GM12875 (cell line): ENCODE measurements around the gene CLDN16.

Experiments
- H3K4me3 ChIP-seq: one replicate; pipeline ENCODE4 v1.5.1; 2011; ENCODE audit warnings: low read depth, low read length, control low read depth
- CTCF ChIP-seq: IDR thresholded peaks from 2 replicates; pipeline ENCODE4 v1.5.1; 2011; ENCODE audit warnings: low read depth, mild to moderate bottlenecking, control low read depth, inconsistent platforms, low read length, moderate library complexity, borderline replicate concordance; ENCODE audit not compliant: insufficient read depth

The CLDN16 gene

GRCh38 chr3:190378240-190378891 lies 9.6 kb upstream of the CLDN16 start:
- no peak overlapping the region for H3K4me3 ChIP-seq
- TF ChIP-seq CTCF = no peak

GRCh38 chr3:190380184-190380583 lies 7.8 kb upstream of the CLDN16 start:
- H3K4me3 ChIP-seq = no peak overlapping the region
- no peak for TF ChIP-seq CTCF

GRCh38 chr3:190381441-190381840 lies 6.5 kb upstream of the CLDN16 start:
- no peak for TF ChIP-seq CTCF
- no peak overlapping the region for H3K4me3 ChIP-seq

- no peak for TF ChIP-seq CTCF
- no peak overlapping the region for H3K4me3 ChIP-seq
Observed at GRCh38 chr3:190382082-190382481, 5.9 kb upstream of the CLDN16 start.

- TF ChIP-seq CTCF = peak; percentile 56
- H3K4me3 ChIP-seq = no peak overlapping the region
Observed at GRCh38 chr3:190384309-190384756, 3.6 kb upstream of the CLDN16 start.

GRCh38 chr3:190385731-190386688 lies 2.0 kb upstream of the CLDN16 start:
- no peak for TF ChIP-seq CTCF
- no peak overlapping the region for H3K4me3 ChIP-seq
